Measurements from ENCODE around the gene CFAP46.

The CFAP46 gene

GRCh38 chr10:132886211-132887099, 55.9 kb downstream of the CFAP46 start:
- no peak overlapping the region for H3K4me3 ChIP-seq (ENCODE audit: control insufficient read depth, low read depth, low read length)
- TF ChIP-seq CTCF (IDR thresholded peaks at IDR 0.05; ENCODE audit: control insufficient read depth, insufficient read depth, low read depth, low read length, missing control alignments): no peak
- no peak for DNase-seq (ENCODE audit: low read depth)

- H3K4me3 ChIP-seq (ENCODE audit: control insufficient read depth, low read depth, low read length): no peak overlapping the region
- DNase-seq (ENCODE audit: low read depth): no peak
- TF ChIP-seq CTCF (IDR thresholded peaks at IDR 0.05; ENCODE audit: control insufficient read depth, insufficient read depth, low read depth, low read length, missing control alignments): no peak
Measured at GRCh38 chr10:132885451-132886210, 56.7 kb downstream of the CFAP46 start.

GRCh38 chr10:132884691-132885271, 57.6 kb downstream of the CFAP46 start:
- DNase-seq (ENCODE audit: low read depth): no peak
- H3K4me3 ChIP-seq (ENCODE audit: control insufficient read depth, low read depth, low read length): no peak overlapping the region
- no peak for TF ChIP-seq CTCF (IDR thresholded peaks at IDR 0.05; ENCODE audit: control insufficient read depth, insufficient read depth, low read depth, low read length, missing control alignments)

- no peak for DNase-seq (ENCODE audit: low read depth)
- TF ChIP-seq CTCF (IDR thresholded peaks at IDR 0.05; ENCODE audit: control insufficient read depth, insufficient read depth, low read depth, low read length, missing control alignments): no peak
- H3K4me3 ChIP-seq (ENCODE audit: control insufficient read depth, low read depth, low read length): no peak overlapping the region
Measured at GRCh38 chr10:132884041-132884440, 58.3 kb downstream of the CFAP46 start.

- no peak overlapping the region for H3K4me3 ChIP-seq (ENCODE audit: control insufficient read depth, low read depth, low read length)
- no peak for TF ChIP-seq CTCF (IDR thresholded peaks at IDR 0.05; ENCODE audit: control insufficient read depth, insufficient read depth, low read depth, low read length, missing control alignments)
- no peak for DNase-seq (ENCODE audit: low read depth)
Measured at GRCh38 chr10:132883391-132883881, 58.9 kb downstream of the CFAP46 start.
